ENCODE measurements around the gene SPSB4.
"Not testable (repeated sequence)": the region's sequence is repeated elsewhere in the genome, so short reads cannot be mapped to it uniquely, and the experiment has no call there.

The SPSB4 gene

DNA sequence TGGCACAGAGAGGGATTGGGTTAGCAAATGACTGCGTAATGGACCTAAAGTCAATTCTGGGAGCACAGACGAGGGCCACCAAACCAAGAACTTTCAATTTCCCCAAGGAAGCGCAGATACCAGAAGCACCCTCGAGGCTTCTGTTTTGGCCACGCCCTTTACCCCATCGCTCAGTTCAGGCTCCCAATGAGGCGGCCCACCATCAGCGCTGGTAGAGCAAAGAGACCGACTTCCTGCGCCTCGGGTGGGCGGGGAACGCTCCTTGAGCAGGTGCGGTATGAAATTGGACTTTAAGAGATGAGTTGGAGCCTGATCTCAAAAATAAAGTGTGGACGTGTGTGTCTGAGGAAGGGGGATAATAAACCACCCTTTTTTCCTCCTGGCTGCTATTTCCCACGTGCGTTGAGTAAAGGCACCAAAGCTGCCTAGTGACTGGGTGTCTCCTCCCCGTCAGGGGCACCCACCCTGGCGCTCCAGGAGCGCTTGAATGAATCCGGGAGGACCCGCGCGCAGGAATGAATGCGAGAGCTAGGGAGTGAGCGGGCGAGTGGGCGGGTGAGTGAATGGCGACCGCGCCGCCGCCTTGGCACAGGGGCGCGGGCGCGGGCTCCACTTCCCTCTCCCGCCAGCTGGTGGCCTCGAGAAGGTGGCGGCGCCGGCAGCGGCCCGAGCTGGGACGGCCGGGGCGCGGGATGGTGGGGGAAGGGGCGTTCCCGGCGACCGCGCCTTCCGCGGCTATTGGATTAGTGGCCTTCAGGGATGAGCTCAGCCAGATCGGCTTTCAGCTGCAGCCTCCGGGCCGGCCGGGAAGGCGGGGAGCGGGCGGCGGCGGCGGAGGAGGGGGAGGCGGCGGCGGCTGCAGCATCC, at the start of gene SPSB4:
TSS of gene SPSB4 (plus strand) at position 772 of the 867 bp plus-strand sequence. CDS start 14,758 bp downstream, outside the sequence.
- in situ Hi-C loops (cut with HindIII; ENCODE audit: low pct_ligation_motif_present, low pct_unique_long_range_greater_than_20kb, low sequenced_read_pairs) = no loop called here
- DNase-seq = peak; percentile 54

DNA sequence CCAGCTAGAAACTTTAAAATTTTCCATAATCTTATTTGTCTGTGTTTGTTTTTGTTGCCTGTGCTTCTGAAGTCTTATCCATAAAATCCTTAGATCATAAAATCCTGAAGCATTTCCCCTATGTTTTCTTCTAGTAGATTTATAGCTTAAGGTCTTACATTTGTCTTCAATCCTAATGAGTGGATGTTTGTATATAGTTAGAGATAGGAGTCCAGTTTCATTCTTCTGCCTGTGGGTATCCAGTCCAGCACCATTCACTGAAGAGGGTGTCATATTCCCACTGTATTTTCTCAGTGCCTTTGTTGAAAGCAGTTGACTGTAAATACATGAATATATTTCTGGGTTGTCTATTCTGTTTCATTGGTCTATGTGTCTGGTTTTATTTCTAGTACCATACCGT, 44.8 kb upstream of the SPSB4 start:
- DNase-seq = no peak
- in situ Hi-C loops (cut with HindIII; ENCODE audit: low pct_ligation_motif_present, low pct_unique_long_range_greater_than_20kb, low sequenced_read_pairs) = no loop called here

DNA sequence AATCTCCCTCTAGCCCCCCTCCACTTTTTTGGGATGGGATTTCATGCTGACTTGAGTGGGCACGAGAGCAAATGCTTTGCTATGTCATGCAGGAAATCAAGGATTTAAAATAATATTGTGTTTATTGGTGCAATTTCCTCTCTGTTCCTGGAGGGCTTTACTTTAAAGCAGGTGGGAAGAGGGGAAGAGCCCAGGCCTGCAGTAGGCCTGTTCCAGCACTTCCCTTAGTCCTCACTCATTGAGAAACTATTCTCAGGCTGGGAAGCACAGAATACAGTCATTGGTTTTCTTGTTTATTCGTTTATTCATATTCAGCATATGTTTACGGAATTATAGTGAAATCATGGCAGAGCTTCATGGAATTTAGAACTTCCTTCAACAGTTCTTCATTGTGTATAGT, 41.7 kb upstream of the SPSB4 start:
- DNase-seq = no peak
- in situ Hi-C loops (cut with HindIII; ENCODE audit: low pct_ligation_motif_present, low pct_unique_long_range_greater_than_20kb, low sequenced_read_pairs) = no loop called here

DNA sequence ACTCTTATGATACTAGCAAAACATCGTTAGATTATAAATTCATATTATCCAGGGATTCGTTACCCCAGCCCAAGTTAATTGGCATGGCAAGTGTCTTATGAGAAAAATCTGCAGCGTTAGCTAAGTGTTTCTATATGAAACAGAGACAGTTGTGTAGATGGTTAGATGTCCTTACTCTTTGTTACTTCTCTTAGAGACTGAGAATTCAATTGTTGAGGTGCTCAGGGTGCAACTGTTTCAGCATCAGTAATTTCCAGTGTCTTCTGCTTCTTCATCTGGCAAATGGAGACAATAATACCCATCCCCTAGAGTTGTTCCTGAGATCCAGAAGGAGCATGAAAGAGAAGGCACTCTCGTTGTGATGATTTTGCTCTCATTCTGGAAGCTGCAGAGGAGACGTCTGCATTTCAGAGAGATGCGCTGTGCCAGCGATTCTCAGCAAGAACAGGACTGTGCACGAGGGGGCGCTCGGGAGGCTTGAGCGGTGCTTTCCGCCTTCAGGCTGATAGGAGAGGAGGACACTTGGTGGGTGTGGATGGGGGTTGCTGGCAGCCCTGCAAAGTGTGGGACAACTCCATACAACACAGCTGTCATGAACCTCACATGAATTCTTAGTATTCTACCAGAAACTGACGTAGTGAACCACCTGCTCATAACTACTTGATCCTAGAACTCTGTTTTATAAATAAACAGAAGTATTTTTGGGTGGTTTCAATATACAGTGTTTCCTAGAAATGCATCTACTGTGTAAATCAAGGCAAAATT, 39.7 kb upstream of the SPSB4 start:
- DNase-seq = peak; percentile 61
- in situ Hi-C loops (cut with HindIII; ENCODE audit: low pct_ligation_motif_present, low pct_unique_long_range_greater_than_20kb, low sequenced_read_pairs) = no loop called here

- in situ Hi-C loops (cut with HindIII; ENCODE audit: low pct_ligation_motif_present, low pct_unique_long_range_greater_than_20kb, low sequenced_read_pairs) = no loop called here
Observed at GRCh38 chr3:141011997-141012262, 39.2 kb upstream of the SPSB4 start.

DNA sequence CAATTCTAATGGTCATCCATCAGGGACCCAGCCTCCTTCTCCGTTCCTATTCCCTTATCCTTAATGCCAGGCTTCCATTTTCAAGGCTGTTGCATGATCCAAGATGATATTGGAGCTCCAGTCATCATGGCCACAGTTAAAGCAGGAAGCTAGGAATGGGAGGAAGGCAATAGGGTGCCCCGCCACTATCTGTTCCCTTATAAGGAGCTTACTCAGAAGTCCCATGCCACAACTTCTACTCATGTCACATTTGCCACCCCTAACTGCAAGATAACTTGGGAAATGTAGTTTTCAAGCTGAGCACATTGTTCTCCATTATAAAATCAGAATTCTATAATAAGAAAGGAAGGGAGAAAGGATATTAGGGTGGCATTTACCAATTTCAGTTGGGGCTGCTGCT, 38.6 kb upstream of the SPSB4 start:
- no peak for DNase-seq
- in situ Hi-C loops (cut with HindIII; ENCODE audit: low pct_ligation_motif_present, low pct_unique_long_range_greater_than_20kb, low sequenced_read_pairs) = no loop called here

More at GRCh38 chr3:141011997-141012262, 39.2 kb upstream of the SPSB4 start:
- DNase-seq = no peak

GRCh38 chr3:141015481-141015880, 35.7 kb upstream of the SPSB4 start:
- in situ Hi-C loops (cut with HindIII; ENCODE audit: low pct_ligation_motif_present, low pct_unique_long_range_greater_than_20kb, low sequenced_read_pairs) = no loop called here
- no peak for DNase-seq

- in situ Hi-C loops (cut with HindIII; ENCODE audit: low pct_ligation_motif_present, low pct_unique_long_range_greater_than_20kb, low sequenced_read_pairs); DNase-seq: not testable (repeated sequence)
Observed at GRCh38 chr3:141017366-141018322, 33.5 kb upstream of the SPSB4 start.

- no peak for DNase-seq
- in situ Hi-C loops (cut with HindIII; ENCODE audit: low pct_ligation_motif_present, low pct_unique_long_range_greater_than_20kb, low sequenced_read_pairs) = no loop called here
Observed at GRCh38 chr3:141019244-141019643, 31.9 kb upstream of the SPSB4 start.

DNA sequence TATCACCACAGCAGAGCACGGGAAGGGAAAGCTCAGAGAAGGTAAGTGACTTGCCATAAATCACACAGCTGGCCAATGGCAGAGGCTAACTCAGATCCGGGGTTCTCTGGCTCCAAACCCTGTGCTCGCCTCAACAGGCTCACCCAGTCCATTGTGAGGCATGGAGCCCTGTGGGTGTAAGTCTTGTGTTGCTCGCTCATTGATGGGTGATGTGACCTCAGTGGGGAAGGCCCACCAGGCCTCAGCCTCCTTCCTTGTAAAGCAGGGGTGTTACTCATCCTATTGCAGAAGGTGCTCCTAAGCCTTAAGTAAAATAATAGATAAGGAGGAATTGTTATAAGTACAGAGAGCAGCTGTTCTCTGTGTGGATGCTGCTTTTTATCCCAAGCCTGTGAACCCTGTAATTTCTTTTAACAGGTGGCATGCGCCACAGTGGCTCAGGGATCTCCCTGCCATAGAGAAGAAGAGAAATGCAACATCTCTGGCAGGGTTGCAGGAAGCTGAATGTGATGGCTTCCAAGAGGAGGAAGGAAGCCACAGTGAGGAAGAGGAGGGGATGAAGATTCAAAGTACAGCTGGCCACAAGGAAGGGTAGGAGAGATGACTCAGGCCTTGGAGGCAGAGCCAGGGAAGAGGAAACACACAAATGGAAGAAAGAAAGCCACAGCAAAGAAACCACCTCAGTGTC, 30.9 kb upstream of the SPSB4 start:
- no peak for DNase-seq
- in situ Hi-C loops (cut with HindIII; ENCODE audit: low pct_ligation_motif_present, low pct_unique_long_range_greater_than_20kb, low sequenced_read_pairs) = no loop called here

DNA sequence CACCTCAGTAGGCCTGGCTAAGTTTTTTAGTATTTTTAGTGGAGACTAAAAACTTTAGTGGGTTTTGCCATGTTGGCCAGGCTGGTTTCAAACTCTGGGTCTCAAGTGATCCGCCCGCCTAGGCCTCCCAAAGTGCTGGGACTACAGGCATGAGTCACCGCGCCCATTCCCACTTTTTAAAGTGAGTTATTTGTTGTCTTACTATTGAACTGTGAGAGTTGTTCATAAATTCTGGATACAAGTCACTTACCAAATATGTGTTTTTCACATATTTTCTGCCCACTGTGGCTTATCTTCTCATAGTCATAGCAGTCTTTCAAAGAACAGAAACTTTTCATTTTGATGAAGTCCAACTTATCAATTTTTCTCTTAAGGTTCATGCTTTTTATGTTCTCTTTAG, 29.9 kb upstream of the SPSB4 start:
- no peak for DNase-seq
- in situ Hi-C loops (cut with HindIII; ENCODE audit: low pct_ligation_motif_present, low pct_unique_long_range_greater_than_20kb, low sequenced_read_pairs) = no loop called here

DNA sequence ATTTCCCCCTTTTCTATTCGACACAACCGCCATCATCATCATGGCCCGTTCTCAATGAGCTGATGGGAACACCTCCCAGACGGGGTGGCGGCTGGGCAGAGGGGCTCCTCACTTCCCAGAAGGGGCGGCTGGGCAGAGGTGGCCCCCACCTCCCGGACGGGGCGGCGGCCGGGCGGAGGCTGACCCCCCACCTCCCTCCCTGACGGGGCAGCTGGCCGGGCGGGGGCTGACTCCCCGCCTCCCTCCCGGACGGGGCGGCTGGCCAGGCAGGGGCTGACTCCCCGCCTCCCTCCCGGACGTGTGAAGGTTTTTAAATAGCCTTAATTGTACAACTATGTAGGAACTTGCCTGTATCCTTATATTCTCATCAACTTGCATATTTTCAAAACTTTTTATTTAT, 20.9 kb upstream of the SPSB4 start:
- in situ Hi-C loops (cut with HindIII; ENCODE audit: low pct_ligation_motif_present, low pct_unique_long_range_greater_than_20kb, low sequenced_read_pairs) = no loop called here
- DNase-seq = no peak

DNA sequence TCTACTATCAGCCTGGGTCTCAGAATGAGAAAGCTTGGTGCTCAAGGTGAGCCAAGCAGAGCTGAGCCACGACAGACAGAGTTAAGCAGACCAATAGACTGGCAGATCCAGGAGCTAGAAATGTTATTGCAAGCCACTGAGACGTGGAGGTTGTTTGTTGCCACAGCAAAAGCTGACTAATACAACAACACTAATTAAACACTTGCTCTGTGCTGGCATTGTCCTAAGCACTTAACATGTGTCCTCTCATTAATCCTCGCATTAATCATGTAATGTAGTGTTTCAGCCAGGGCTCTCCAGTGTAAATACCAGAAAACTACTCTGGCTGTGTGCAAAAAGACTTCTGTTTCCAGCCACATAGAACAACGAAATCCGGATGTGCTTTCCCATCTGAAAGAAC, 11.6 kb upstream of the SPSB4 start:
- DNase-seq = no peak
- in situ Hi-C loops (cut with HindIII; ENCODE audit: low pct_ligation_motif_present, low pct_unique_long_range_greater_than_20kb, low sequenced_read_pairs) = no loop called here

DNA sequence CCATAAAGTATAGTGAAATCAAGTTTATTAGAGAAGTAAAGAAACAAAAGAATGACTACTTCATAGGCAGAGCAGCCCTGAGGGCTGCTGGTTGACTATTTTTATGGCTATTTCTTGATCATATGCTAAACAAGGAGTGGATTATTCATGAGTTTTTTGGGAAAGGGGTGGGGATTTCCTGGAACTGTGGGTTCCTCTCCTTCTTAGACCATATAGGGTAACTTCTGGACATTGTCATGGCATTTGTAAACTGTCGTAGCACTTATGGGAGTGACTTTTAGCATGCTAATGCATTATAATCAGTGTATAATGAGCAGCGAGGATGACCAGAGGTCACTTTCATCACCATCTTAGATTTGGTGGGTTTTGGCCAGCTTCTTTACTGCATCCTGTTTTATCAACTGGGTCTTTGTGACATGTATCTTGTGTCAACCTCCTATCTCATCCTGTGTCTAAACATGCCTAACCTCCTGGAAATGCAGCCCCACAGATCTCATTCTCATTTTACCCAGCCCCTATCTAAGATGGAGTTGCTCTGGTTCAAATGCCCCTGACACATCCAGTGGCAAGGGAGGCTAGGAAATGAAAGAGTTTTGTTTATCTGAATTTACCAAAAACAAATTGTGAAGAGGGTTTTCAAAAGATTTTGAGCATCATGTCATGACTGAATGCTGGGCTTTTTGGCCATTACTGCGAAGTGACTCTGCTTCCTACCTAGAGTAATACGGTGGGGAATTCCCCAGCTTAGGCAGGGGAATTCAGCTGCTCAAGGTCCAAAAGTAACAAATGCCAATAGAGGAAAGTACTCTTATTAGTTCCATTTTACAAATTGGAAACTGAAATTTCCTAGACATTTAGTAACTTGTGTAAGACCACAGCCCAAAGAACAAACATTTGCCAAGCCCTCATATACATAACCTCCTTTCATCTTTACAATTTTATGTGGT, 6.2 kb upstream of the SPSB4 start:
- no peak for DNase-seq
- in situ Hi-C loops (cut with HindIII; ENCODE audit: low pct_ligation_motif_present, low pct_unique_long_range_greater_than_20kb, low sequenced_read_pairs) = no loop called here

- in situ Hi-C loops (cut with HindIII; ENCODE audit: low pct_ligation_motif_present, low pct_unique_long_range_greater_than_20kb, low sequenced_read_pairs) = no loop called here
- no peak for DNase-seq
Observed at GRCh38 chr3:141045849-141046248, 5.3 kb upstream of the SPSB4 start.

DNA sequence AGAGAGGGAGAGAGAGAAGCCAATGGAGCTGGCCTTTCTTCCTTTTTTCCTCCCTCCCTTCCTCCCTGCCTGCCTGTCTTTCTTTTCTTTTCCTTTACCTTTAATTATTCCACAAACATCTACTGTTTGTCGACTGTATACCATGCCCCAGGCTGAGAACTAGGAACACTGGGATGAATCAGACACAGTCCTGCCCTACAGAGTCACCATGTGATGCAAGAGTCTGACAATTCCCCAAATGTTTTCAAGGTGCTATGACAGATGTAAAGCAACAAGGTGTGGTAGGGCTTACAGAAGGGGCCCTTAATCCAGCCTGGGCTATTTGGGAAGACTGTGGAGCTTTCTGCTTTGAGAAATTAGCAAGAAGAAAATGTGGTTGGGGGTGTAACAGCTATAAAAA, 4.0 kb upstream of the SPSB4 start:
- DNase-seq = no peak
- in situ Hi-C loops (cut with HindIII; ENCODE audit: low pct_ligation_motif_present, low pct_unique_long_range_greater_than_20kb, low sequenced_read_pairs) = no loop called here

DNA sequence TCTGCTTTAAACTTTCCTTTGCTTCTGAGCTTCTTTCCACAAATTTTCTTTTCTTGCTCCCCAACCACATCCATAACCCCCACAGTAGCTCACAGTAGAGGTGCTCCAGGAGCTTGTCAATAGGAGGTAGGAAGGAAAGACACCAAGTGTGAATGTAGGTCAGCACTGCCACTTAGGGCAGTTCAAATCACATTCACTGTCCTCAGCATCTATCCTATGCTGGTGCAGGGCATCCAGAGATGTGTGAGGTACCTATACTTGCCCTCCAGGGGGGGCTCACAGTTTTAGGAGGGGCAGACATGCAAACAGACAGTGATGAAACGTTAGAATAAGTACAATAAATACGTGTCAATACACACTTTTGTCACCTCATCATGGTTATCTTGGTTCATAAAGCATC, 1.5 kb upstream of the SPSB4 start:
- in situ Hi-C loops (cut with HindIII; ENCODE audit: low pct_ligation_motif_present, low pct_unique_long_range_greater_than_20kb, low sequenced_read_pairs) = no loop called here
- DNase-seq = peak; percentile 11
